Stimulated activated CD4-positive, alpha-beta T cell treated with anti-CD3 and anti-CD28 coated beads, TNF-alpha, amount 100 ng/mL, for 48 hours (primary cell): Measurements from ENCODE around the gene ASAP2.

Source experiments
- DNase-seq, 3 donors: peaks; one replicate each; pipeline ENCODE4 v3.0.0-alpha.2; 2020; ENCODE audit warnings: low read depth in 3 of 3

ASAP2 gene

DNA sequence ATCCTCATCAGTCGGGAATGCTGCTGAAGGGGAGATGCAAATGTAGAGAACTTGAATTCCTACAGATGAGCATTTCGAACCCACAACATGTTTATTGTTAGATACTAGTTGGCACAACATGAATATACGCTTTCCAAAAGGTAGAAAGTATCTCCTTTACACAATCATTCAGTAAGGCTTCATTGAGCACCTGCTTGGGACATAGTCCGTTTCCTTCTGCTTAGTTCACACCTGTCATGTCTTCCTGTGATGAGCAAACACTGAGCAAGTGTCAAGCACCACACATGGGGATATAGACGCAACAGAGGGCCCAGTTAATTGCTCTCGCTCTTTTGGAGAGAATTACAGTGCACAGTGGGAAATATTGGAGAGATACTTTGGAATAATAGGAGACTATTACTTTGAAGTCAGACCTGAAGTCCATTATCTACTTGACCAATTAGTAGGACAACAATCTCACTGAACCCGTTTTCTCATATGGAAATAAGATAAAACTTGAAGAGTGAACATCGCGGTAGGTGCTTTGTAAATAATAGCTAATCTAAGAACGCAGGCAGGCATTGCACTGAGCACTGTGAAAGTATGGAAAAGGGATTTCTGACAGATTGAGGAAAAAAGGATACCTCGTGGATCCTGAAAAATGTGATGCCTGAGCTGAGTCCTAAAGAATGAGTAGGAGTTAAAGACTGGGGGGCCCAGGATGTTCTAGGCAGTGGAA, 218.0 kb downstream of the ASAP2 start:
- no peak for DNase-seq

DNA sequence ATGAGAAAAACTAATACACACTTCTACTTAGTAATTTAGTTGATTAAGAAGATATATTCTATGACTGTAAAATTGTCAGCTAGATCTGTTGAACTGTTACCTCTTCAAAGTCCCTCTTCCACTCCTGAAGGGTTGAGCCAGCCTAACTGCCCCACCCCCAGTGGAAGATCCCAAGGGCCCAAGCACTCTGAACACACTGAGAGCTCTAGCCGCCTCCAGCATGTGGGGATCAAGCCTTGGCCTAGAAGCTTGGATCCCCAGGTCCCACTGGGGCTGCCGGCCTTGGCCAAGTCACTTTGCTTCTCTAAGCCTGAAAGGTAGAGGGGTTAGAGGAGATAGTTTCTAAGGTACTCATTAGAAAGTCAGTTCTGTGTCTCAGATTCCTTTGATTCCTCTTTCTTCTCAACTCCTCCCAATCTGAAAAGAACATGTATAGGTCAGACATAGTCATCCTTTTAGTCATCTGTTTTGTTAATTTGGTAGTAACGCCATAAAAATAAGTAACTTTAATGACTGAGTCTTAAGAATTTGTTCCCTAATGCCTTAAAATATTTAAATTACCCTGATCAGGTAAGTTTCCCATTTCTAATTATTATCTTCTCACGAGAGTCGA, 222.5 kb downstream of the ASAP2 start:
- DNase-seq = no peak

DNA sequence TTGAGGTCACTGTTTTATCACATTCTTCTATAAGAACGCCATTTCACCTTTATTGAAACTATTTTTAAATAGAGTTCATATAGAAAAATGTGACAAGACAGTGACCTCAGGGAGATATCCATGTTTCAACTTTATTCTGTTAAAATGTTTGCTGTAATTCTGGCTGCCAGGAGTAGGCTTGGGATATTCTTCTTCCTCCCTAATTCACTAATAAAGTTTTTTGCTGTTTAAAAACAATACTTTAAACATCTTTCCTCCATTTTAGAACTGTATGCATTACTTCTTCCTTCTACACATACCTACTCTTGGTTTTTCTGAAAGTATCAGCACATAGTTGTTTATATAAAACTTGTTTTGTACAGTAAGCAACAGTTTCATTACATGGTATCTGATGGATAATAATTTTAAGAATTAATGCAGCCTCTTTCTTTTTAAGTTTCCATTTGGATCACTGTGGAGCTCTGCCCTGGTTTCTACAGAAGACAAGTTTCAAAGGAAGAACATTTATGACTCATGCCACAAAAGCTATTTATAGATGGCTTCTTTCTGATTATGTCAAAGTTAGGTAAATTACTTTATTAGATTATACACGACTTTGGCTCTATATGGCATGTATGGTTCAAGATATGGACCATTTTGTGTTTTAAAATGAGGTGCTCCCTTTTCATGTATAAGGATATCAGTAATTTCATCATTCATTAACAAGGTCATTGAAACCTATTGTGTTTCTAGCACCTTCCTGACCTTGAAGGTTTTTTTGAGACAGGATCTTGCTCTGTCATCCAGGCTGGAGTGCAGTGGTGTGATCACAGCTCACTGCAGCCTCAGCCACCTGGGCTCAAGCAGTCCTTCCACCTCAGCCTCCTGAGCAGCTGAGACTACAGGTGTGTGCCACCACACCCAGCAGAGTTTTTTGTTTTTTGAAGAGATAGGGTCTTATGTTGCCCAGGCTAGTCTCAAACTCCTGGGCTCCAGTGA, 224.0 kb downstream of the ASAP2 start:
- no peak for DNase-seq

DNA sequence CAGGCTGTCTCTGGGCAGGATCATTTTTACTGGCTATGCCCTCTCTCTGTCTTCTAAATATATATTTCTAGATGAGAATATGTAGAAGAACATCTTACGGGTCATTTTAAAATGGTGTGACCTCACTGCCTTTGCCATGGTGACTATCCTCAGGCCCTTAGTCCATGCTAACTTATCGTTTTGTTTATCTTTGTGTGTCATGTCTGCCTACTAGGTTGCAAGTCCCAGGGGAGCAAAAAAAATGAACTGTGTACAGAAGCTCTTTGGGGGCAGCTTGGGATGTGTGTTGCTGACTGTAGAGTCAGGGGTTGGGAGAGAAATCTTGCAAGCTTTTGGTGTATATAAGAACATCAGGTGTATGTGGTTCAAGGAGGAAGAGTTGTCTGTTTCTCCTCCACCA, 227.9 kb downstream of the ASAP2 start:
- no peak for DNase-seq

DNA sequence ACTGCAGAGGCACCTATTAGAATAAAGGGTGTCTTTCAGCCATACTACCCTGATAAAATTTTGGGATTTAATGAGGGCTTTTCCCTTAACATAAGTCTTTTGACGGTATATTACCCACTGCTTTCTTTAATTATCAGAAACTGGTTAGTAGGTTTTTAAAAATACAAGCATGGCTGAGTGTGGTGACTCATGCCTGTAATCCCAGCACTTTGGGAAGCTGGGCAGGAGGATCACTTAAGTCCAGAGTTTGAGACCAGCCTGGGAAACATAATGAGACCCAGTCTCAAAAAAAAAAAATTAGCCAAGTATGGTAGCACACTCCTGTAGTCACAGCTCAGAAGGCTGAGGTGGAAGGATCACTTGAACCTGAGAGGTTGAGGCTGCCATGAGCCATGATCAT, 232.9 kb downstream of the ASAP2 start:
- DNase-seq = no peak

DNA sequence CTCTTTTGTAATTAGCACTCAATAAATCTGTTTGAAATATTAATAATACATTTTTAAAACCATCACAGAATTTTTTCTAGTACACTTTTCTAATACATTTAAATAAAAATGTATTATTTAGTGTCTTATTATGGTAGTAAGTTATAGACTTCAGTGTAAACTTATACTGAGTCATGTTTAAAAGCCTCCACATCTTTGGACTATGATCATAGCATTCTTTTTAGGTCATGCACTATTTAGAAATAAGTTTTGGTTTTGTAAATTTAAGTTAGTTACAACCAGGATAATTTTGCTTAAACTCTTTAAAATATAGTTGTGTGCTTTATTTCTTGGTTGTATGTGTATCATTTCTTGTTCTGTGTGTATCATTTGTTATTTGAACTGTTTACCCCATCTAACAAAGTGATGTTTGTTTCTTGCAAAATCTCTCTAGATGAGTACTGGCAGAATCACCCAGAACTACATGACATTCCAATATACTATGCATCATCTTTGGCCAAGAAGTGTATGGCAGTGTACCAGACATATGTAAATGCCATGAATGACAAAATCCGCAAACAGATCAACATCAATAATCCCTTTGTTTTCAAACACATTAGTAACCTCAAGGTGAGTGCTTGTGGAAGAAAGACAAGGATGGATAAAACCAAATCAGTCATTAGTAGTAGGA, 233.6 kb downstream of the ASAP2 start:
- DNase-seq = no peak

DNA sequence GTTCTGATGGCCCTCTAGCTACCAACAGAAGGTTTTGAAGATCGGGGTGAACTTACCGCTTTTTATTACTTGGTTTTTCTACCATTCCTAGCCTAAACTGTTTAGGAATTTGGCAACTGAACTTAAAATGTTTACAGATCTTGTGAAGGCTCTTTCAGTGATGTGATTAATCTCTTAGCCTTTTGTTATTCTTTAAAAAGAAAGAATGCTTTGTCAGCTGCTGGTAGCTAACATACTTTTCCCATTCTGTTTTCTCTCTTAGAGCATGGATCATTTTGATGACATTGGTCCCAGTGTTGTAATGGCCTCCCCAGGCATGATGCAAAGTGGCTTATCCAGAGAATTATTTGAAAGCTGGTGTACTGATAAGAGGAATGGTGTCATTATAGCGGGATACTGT, 234.9 kb downstream of the ASAP2 start:
- no peak for DNase-seq

DNA sequence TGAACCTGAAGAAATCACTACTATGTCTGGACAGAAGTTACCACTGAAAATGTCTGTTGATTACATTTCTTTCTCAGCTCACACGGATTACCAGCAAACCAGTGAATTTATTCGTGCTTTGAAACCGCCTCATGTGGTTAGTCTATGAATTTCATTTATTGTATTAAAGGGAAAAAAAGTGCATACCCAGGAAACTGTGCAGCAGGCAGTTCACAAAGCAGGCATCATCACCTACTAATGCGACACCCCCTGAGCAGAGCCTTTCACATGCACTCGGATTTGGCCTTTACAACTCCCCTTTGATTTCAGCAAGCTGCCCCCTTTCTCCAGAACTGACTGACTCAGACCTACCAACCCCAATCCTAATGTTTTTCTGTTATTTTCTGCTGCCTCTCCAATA, 236.9 kb downstream of the ASAP2 start:
- DNase-seq = no peak

DNA sequence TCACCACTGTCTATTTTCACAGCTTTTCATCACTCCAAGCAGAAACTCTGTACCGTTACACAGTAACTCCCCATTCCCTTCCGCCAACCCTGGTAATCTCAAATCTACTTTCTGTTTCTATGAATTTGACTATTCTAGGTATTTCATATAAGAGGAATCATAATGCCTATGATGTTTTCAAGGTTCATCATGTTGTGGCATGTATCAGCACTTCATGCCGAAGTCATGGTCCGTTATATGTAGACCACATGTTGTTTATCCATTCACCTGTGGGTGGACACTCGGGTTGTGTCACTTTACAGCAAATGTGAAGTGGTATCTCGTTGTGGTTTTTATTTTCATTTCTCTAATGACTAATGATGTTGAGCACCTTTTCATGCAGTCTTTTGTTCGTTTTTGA, 238.5 kb downstream of the ASAP2 start:
- DNase-seq = no peak

DNA sequence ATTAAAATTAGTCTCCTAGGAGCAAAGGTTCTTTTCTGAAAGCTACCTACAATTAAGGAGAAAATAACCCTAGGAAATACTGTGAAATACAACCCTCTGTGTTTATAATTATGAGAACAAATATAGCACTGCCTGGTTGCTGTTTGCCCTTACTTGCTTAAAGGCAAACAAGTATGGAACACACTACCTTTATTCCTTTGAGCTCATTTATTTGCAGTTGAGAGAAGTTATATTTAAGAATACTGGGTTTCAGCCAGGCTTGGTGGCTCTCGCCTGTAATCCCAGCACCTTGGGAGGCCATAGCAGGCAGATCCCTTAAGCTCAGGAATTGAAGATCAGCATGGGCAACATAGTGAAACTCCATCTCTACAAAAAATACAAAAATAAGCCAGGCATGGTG, 244.6 kb downstream of the ASAP2 start:
- no peak for DNase-seq
